Astrocyte (in vitro differentiated cells and primary cell): ENCODE measurements around the gene TGM2. TPM values are rescaled to one million over a fixed set of nuclear protein-coding genes. Genes with fewer than 3 reads are reported as not detected.

Experiments used
- DNase-seq: peaks from one replicate; pipeline ENCODE4 v3.0.0-alpha.2; 2010; ENCODE audit warnings: low read depth
- FAIRE-seq: peaks from 2 replicates; lab custom pipeline; 2011; peaks lifted over from hg19 to GRCh38; lab: Jason Lieb, UNC
- H2AFZ ChIP-seq: 2 replicates; pipeline ENCODE4 v1.6.0; 2012; ENCODE audit warnings: low read depth, low read length, inconsistent platforms
- H3K27ac ChIP-seq: 2 replicates; pipeline ENCODE4 v1.5.1; 2011; ENCODE audit warnings: low read depth, low read length, inconsistent platforms
- H3K27me3 ChIP-seq: 2 replicates; pipeline ENCODE4 v1.6.0; 2011; ENCODE audit warnings: low read length, inconsistent platforms; ENCODE audit not compliant: insufficient read depth
- H3K36me3 ChIP-seq: 2 replicates; pipeline ENCODE4 v1.5.1; 2011; ENCODE audit warnings: low read length, inconsistent platforms; ENCODE audit not compliant: insufficient read depth
- H3K4me1 ChIP-seq: 2 replicates; pipeline ENCODE4 v1.5.1; 2011; ENCODE audit warnings: low read length, inconsistent platforms; ENCODE audit not compliant: insufficient read depth
- H3K4me2 ChIP-seq: 2 replicates; pipeline ENCODE4 v1.6.0; 2012; ENCODE audit warnings: low read length, inconsistent platforms
- H3K4me3 ChIP-seq: 2 replicates; pipeline ENCODE4 v1.5.1; 2011; ENCODE audit warnings: low read depth, mild to moderate bottlenecking, low read length, inconsistent platforms; ENCODE audit not compliant: insufficient read depth
- H3K79me2 ChIP-seq: 2 replicates; pipeline ENCODE4 v1.6.0; 2012; ENCODE audit warnings: mild to moderate bottlenecking, low read length, inconsistent platforms; ENCODE audit not compliant: insufficient read depth
- H3K9ac ChIP-seq: 2 replicates; pipeline ENCODE4 v1.6.0; 2012; ENCODE audit warnings: mild to moderate bottlenecking, low read length, inconsistent platforms
- H3K9me3 ChIP-seq: 2 replicates; pipeline ENCODE4 v1.5.1; 2012; ENCODE audit warnings: low read depth, mild to moderate bottlenecking, low read length, inconsistent platforms; ENCODE audit not compliant: insufficient read depth
- H4K20me1 ChIP-seq: 2 replicates; pipeline ENCODE4 v1.6.0; 2012; ENCODE audit warnings: low read length, inconsistent platforms; ENCODE audit not compliant: insufficient read depth
- H3K27ac Mint-ChIP-seq: one replicate; pipeline ENCODE4 v1.8.0; 2021; ENCODE audit warnings: mild to moderate bottlenecking, mixed read lengths; ENCODE audit not compliant: unreplicated experiment
- H3K27me3 Mint-ChIP-seq: one replicate; pipeline ENCODE4 v1.8.0; 2021; ENCODE audit warnings: low read depth, mixed read lengths; ENCODE audit not compliant: unreplicated experiment
- H3K36me3 Mint-ChIP-seq: one replicate; pipeline ENCODE4 v1.8.0; 2021; ENCODE audit warnings: low read depth, mixed read lengths; ENCODE audit not compliant: unreplicated experiment
- H3K4me1 Mint-ChIP-seq: one replicate; pipeline ENCODE4 v1.8.0; 2021; ENCODE audit warnings: low read depth, mixed read lengths; ENCODE audit not compliant: unreplicated experiment
- H3K4me3 Mint-ChIP-seq: one replicate; pipeline ENCODE4 v1.8.0; 2021; ENCODE audit warnings: mild to moderate bottlenecking, moderate library complexity, mixed read lengths; ENCODE audit not compliant: unreplicated experiment
- H3K9me3 Mint-ChIP-seq: one replicate; pipeline ENCODE4 v1.8.0; 2021; ENCODE audit warnings: mild to moderate bottlenecking, mixed read lengths; ENCODE audit not compliant: unreplicated experiment
- CTCF ChIP-seq: IDR thresholded peaks from 2 replicates; pipeline ENCODE4 v1.5.1; 2011; ENCODE audit warnings: low read depth, mild to moderate bottlenecking, inconsistent platforms, low read length, moderate library complexity; ENCODE audit not compliant: insufficient read depth
- EZH2 ChIP-seq: IDR thresholded peaks from 2 replicates; pipeline ENCODE4 v1.6.1; 2012; ENCODE audit warnings: mild to moderate bottlenecking, low read length, inconsistent platforms; ENCODE audit not compliant: insufficient read depth
- total RNA-seq: library from RNA; stranded (reverse); gene quantifications from 2 replicates; pipeline ENCODE4 v1.2.1, GENCODE V29; 2021

The TGM2 gene
- total RNA-seq, 1 donor from 2014 or later, result 98.9 TPM

- Mint-ChIP-seq H3K4me1 (peaks cover 28% of the 10 kb centered on the region), H3K36me3 (peaks cover 51% of the 10 kb centered on the region), H3K9me3 (peaks cover 12% of the 10 kb centered on the region), H3K27ac (peak overlapping the region; percentile 41), H3K4me3 (no peak overlapping the region), H3K27me3 (no peaks in the 10 kb centered on the region)
- H3K27me3 ChIP-seq, result no peaks in the 10 kb centered on the region
- H3K27ac ChIP-seq, result no peak overlapping the region
- H2AFZ ChIP-seq, result no peak overlapping the region
- FAIRE-seq (no peak), DNase-seq (no peak)
- H3K79me2 ChIP-seq, result peaks cover 22% of the 10 kb centered on the region
- H3K36me3 ChIP-seq, result no peaks in the 10 kb centered on the region
- no peak overlapping the region for H3K9ac ChIP-seq
- H3K9me3 ChIP-seq, result no peaks in the 10 kb centered on the region
- peaks cover 5% of the 10 kb centered on the region for H4K20me1 ChIP-seq
- peaks cover 20% of the 10 kb centered on the region for H3K4me1 ChIP-seq
- H3K4me3 ChIP-seq, result no peak overlapping the region
- no peak for TF ChIP-seq EZH2
- TF ChIP-seq CTCF, result no peak
- H3K4me2 ChIP-seq, result no peak overlapping the region
Observed at GRCh38 chr20:38082894-38083293, 82.2 kb downstream of the TGM2 start.

GRCh38 chr20:38081575-38081974, 83.5 kb downstream of the TGM2 start:
- no peak for FAIRE-seq
- Histone ChIP-seq H3K27me3 (no peaks in the 10 kb centered on the region), H3K36me3 (peaks cover 7% of the 10 kb centered on the region), H3K4me2 (no peak overlapping the region), H3K9ac (no peak overlapping the region), H3K9me3 (no peaks in the 10 kb centered on the region), H3K4me1 (peaks cover 20% of the 10 kb centered on the region), H2AFZ (no peak overlapping the region), H3K79me2 (peaks cover 29% of the 10 kb centered on the region), H3K27ac (no peak overlapping the region), H3K4me3 (no peak overlapping the region), H4K20me1 (peaks cover 9% of the 10 kb centered on the region)
- Mint-ChIP-seq H3K27me3 (no peaks in the 10 kb centered on the region), H3K9me3 (peaks cover 17% of the 10 kb centered on the region), H3K4me3 (no peak overlapping the region), H3K4me1 (peaks cover 29% of the 10 kb centered on the region), H3K27ac (peak overlapping the region; percentile 31), H3K36me3 (peaks cover 46% of the 10 kb centered on the region)
- DNase-seq, result no peak
- TF ChIP-seq EZH2 (no peak), CTCF (no peak)

- H3K36me3 Mint-ChIP-seq, result peaks cover 51% of the 10 kb centered on the region
- H3K4me1 Mint-ChIP-seq, result peaks cover 23% of the 10 kb centered on the region
- FAIRE-seq (no peak), DNase-seq (no peak)
- Histone ChIP-seq H3K9ac (no peak overlapping the region), H3K36me3 (peaks cover 7% of the 10 kb centered on the region), H4K20me1 (peaks cover 9% of the 10 kb centered on the region), H3K4me1 (peaks cover 11% of the 10 kb centered on the region), H3K4me2 (no peak overlapping the region), H3K27ac (no peak overlapping the region), H3K27me3 (no peaks in the 10 kb centered on the region), H3K4me3 (no peak overlapping the region), H3K79me2 (peaks cover 36% of the 10 kb centered on the region), H3K9me3 (no peaks in the 10 kb centered on the region), H2AFZ (no peak overlapping the region)
- TF ChIP-seq CTCF (no peak), EZH2 (no peak)
- H3K4me3 Mint-ChIP-seq, result no peak overlapping the region
- H3K27ac Mint-ChIP-seq, result no peak overlapping the region
- H3K9me3 Mint-ChIP-seq, result peaks cover 17% of the 10 kb centered on the region
- H3K27me3 Mint-ChIP-seq, result no peaks in the 10 kb centered on the region
Observed at GRCh38 chr20:38079353-38079752, 85.7 kb downstream of the TGM2 start.
